ENCODE measurements around the gene SPDYC. TPM values are rescaled to one million over a fixed set of nuclear protein-coding genes. Genes with fewer than 3 reads are reported as not detected.
A peak's percentile ranks its signal among the peaks of the same experiment; 100 is the strongest.

Gene SPDYC, protein sequence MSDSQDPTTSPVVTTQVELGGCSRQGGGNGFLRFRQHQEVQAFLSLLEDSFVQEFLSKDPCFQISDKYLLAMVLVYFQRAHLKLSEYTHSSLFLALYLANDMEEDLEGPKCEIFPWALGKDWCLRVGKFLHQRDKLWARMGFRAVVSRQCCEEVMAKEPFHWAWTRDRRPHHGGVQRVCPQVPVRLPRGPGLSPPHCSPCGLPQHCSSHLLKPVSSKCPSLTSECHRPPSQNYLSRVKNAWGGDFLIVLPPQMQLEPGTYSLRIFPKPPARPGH
- not detected for total RNA-seq (ENCODE audit: unreplicated experiment)
- long read RNA-seq: 0 reads

DNA sequence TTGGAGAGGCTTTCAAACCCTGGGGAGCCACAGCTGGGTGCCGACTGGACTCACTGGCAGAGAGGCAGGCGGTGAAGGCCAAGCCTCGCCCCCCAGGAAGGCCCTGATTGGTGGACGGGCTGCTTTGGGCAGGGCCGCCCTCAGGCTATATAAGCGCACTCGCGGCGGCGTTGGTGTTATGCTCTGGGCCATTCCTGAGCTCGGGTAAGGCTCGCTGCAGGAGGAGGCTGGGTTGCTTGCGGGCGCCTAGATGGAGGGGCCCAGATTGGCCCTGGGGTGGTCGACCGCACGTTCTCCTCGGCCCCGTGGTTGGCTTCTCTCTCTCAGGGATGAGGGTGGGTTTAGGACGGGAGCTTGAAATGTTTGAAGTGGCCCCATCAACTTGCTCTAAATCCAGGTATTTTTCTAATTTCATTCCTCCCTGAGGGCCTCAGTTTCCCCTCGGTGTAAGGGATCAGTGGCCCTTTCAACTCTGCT lies at the start of gene SPDYC:
Gene SPDYC (plus strand): TSS at position 176 of the 477 bp plus-strand sequence. CDS start 1,125 bp downstream, outside the sequence.
- H3K4me1 Mint-ChIP-seq (ENCODE audit: low read depth, unreplicated experiment): peaks cover 10% of the 10 kb centered on the region
- peaks cover 5% of the 10 kb centered on the region for H3K9me3 Mint-ChIP-seq (ENCODE audit: unreplicated experiment)
- peaks cover 7% of the 10 kb centered on the region for H3K27me3 Mint-ChIP-seq (ENCODE audit: unreplicated experiment)
- DNase-seq: no peak
- peak within 1 kb of the TSS; percentile 49 for H3K27ac Mint-ChIP-seq (ENCODE audit: unreplicated experiment)
- no peaks in the 10 kb centered on the region for H3K36me3 Mint-ChIP-seq (ENCODE audit: unreplicated experiment)
- no peak within 1 kb of the TSS for H3K4me3 Mint-ChIP-seq (ENCODE audit: unreplicated experiment)
- TF ChIP-seq, protein P1, sequence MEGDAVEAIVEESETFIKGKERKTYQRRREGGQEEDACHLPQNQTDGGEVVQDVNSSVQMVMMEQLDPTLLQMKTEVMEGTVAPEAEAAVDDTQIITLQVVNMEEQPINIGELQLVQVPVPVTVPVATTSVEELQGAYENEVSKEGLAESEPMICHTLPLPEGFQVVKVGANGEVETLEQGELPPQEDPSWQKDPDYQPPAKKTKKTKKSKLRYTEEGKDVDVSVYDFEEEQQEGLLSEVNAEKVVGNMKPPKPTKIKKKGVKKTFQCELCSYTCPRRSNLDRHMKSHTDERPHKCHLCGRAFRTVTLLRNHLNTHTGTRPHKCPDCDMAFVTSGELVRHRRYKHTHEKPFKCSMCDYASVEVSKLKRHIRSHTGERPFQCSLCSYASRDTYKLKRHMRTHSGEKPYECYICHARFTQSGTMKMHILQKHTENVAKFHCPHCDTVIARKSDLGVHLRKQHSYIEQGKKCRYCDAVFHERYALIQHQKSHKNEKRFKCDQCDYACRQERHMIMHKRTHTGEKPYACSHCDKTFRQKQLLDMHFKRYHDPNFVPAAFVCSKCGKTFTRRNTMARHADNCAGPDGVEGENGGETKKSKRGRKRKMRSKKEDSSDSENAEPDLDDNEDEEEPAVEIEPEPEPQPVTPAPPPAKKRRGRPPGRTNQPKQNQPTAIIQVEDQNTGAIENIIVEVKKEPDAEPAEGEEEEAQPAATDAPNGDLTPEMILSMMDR (IDR thresholded peaks at IDR 0.05; ENCODE audit: partially characterized antibody, unreplicated experiment): no peak

DNA sequence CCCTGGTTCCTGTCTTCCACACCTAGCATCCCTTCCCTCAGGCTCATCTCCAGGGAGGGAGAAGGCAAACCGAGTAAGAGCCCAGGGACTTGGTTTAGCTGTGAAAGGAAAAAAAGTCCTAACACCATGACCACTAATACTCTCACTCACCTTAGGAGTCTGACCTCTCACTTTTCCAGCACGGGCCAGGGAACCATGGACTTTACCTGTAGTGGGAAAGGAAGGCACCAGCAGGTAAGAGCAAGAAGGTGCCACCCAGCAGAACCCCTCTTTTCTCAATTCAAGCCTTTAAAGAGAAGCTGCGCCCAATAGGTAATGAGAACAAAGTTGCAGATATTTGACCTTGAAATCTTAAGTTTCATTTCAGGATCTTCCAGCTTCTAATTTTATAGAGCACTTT lies 49.2 kb upstream of the SPDYC start:
- no peaks in the 10 kb centered on the region for H3K36me3 Mint-ChIP-seq (ENCODE audit: unreplicated experiment)

DNA sequence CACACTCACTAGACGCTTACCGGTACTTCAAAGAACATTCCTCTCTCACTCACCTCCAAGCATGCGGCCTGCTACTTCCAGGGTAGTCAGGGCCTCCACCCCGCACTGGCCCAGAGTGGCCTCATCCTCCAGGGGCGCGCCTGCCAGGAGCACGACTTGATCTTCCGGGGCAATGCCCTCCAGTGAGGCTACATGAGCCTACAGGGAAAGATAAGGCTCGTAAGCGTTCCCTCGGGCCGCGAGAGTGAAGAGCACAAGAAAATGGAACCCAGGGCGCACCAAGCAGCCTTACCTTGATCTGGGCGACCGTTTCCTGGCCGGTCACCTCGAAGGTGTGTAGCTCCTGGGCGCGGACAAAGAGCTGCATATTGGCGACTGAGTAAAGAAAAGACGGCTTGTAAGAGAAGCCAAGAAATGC lies 48.6 kb upstream of the SPDYC start:
- TF ChIP-seq, protein P1 (IDR thresholded peaks at IDR 0.05; ENCODE audit: partially characterized antibody, unreplicated experiment): no peak
- peaks cover 6% of the 10 kb centered on the region for H3K4me1 Mint-ChIP-seq (ENCODE audit: low read depth, unreplicated experiment)
- peaks cover 16% of the 10 kb centered on the region for H3K9me3 Mint-ChIP-seq (ENCODE audit: unreplicated experiment)
- H3K4me3 Mint-ChIP-seq (ENCODE audit: unreplicated experiment): peak overlapping the region; percentile 99
- no peak for DNase-seq
- H3K36me3 Mint-ChIP-seq (ENCODE audit: unreplicated experiment): no peaks in the 10 kb centered on the region
- peak overlapping the region; percentile 98 for H3K27ac Mint-ChIP-seq (ENCODE audit: unreplicated experiment)
- H3K27me3 Mint-ChIP-seq (ENCODE audit: unreplicated experiment): peaks cover 24% of the 10 kb centered on the region

More for the DNA sequence above, 49.2 kb upstream of the SPDYC start:
- H3K4me1 Mint-ChIP-seq (ENCODE audit: low read depth, unreplicated experiment): peaks cover 6% of the 10 kb centered on the region
- H3K27ac Mint-ChIP-seq (ENCODE audit: unreplicated experiment): peak overlapping the region; percentile 28
- TF ChIP-seq, protein P1 (IDR thresholded peaks at IDR 0.05; ENCODE audit: partially characterized antibody, unreplicated experiment): no peak
- DNase-seq: no peak
- peak overlapping the region; percentile 99 for H3K4me3 Mint-ChIP-seq (ENCODE audit: unreplicated experiment)
- peaks cover 18% of the 10 kb centered on the region for H3K9me3 Mint-ChIP-seq (ENCODE audit: unreplicated experiment)
- H3K27me3 Mint-ChIP-seq (ENCODE audit: unreplicated experiment): peaks cover 23% of the 10 kb centered on the region

DNA sequence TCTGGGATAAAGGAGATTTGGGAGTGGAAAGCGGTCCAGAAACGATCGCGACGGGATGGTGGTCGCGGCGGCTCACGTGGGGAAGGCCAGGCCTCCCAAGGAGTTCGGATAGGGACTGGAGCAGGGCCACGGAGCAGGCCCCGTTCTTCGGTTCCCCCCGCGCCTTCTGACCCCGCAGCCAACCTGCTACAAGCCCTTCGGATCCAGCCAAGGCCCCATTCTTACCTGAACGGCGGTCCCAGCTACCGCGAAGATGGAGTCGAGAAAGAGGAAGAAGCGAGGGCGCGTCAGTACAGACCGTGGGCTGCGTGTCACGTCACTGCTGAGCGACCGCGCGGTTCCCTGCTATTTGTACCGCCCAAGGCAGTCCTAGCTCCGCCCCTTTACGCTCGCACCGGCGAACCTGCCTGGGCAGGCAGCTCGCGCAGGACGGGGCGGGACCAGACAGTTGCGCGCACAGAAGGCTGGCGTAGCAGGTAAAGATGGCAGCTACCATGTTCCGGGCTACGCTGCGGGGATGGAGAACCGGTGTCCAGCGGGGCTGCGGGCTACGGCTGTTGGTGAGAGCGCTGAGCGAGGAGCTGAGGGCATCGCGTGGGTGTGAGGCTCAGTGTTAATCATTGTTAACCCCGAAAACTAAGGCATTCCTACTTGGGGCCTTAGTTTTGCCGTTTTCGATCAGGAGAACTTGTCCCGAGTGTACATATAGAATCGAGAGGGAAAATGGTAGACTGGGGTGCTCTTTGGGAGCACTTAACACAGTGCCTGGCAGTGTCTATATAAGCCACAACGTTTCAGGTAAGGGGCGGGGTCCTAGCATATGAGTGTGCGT lies 48.0 kb upstream of the SPDYC start, which contains the start of the genes FAU and MRPL49:
Gene FAU (minus strand): TSS at position 270 of the 832 bp plus-strand sequence. CDS start 321 bp downstream, outside the sequence.
Gene MRPL49 (plus strand): TSS at position 457 of the 832 bp plus-strand sequence. CDS start 26 bp downstream, at position 483.
- peaks cover 15% of the 10 kb centered on the region for H3K9me3 Mint-ChIP-seq (ENCODE audit: unreplicated experiment)
- peaks cover 24% of the 10 kb centered on the region for H3K27me3 Mint-ChIP-seq (ENCODE audit: unreplicated experiment)
- DNase-seq: peak; percentile 99
- TF ChIP-seq, protein P1 (IDR thresholded peaks at IDR 0.05; ENCODE audit: partially characterized antibody, unreplicated experiment): no peak
- peak within 1 kb of the TSS; percentile 99 for H3K4me3 Mint-ChIP-seq (ENCODE audit: unreplicated experiment)
- H3K27ac Mint-ChIP-seq (ENCODE audit: unreplicated experiment): peak within 1 kb of the TSS; percentile 98
- H3K36me3 Mint-ChIP-seq (ENCODE audit: unreplicated experiment): no peaks in the 10 kb centered on the region
- peaks cover 8% of the 10 kb centered on the region for H3K4me1 Mint-ChIP-seq (ENCODE audit: low read depth, unreplicated experiment)

All from glutamatergic neuron (in vitro differentiated cells).